Vagina (tissue), 2 donors: ENCODE results near the gene NOP56.

ENCODE experiments used
- CTCF ChIP-seq, 3 experiments: fragments of 450-650 bp in 2 of 3; fragments of 200-600 bp in 1 of 3; sonication (generic) in 1 of 3; IDR thresholded peaks; one replicate each; pipeline ENCODE4 v1.5.1; 2017 to 2019; ENCODE audit warnings: antibody characterized with exemption in 3 of 3, mild to moderate bottlenecking in 2 of 3, moderate library complexity in 2 of 3
- POLR2A ChIP-seq, 2 donors: fragments of 450-650 bp; IDR thresholded peaks; one replicate each; pipeline ENCODE4 v1.6.1; 2017; ENCODE audit warnings: antibody characterized with exemption in 2 of 2, mild to moderate bottlenecking in 2 of 2, moderate library complexity in 2 of 2

GRCh38 chr20:2673453-2673852 is 21.0 kb downstream of the NOP56 start:
- TF ChIP-seq CTCF (IDR thresholded peaks at IDR 0.05), result no peak
- no peak for TF ChIP-seq POLR2A (IDR thresholded peaks at IDR 0.05)
